Heart right ventricle (tissue), 16 donors: ENCODE data around the gene MFRP. TPM values are rescaled to one million over a fixed set of nuclear protein-coding genes. Genes with fewer than 3 reads are reported as not detected.

Experiments used
- ATAC-seq, 8 donors: fragments of 200-7000 bp; cut with Tn5 transposase; one replicate each; pipeline ENCODE4 v1.9.1; 2020; ENCODE audit warnings: mild to moderate bottlenecking in 8 of 8, moderate library complexity in 8 of 8, moderate number of reproducible peaks in 1 of 8
- DNase-seq, 2 donors: peaks; one replicate each; pipeline ENCODE4 v3.0.0-alpha.2; 2020
- H3K27ac ChIP-seq, 10 donors: fragments of 200-600 bp; sonication (generic) in 2 of 10; one replicate each; pipeline versions ENCODE4 v1.5.0 to v1.8.0; 2020 to 2022; ENCODE audit warnings: mild to moderate bottlenecking in 3 of 10
- H3K27me3 ChIP-seq, 7 donors: fragments of 200-600 bp; one replicate each; pipeline ENCODE4 v1.8.0; 2021 to 2022; ENCODE audit warnings: mild to moderate bottlenecking in 2 of 7
- H3K36me3 ChIP-seq, 9 donors: fragments of 200-600 bp; sonication (generic) in 1 of 9; one replicate each; pipeline versions ENCODE4 v1.5.0 to v1.8.0; 2020 to 2022; ENCODE audit warnings: mild to moderate bottlenecking in 2 of 9
- H3K4me1 ChIP-seq, 9 donors: fragments of 200-600 bp; sonication (generic) in 1 of 9; one replicate each; pipeline versions ENCODE4 v1.5.0 to v1.8.0; 2020 to 2022; ENCODE audit warnings: mild to moderate bottlenecking in 4 of 9
- H3K4me3 ChIP-seq, 10 donors: fragments of 200-600 bp; sonication (generic) in 2 of 10; one replicate each; pipeline versions ENCODE4 v1.5.0 to v1.8.0; 2020 to 2022; ENCODE audit warnings: mild to moderate bottlenecking in 7 of 10, moderate library complexity in 2 of 10
- H3K9me3 ChIP-seq, 11 donors: fragments of 200-600 bp in 10 of 11; sonication (generic) in 2 of 11; one replicate each; pipeline versions ENCODE4 v1.5.0 to v1.8.0; 2013 to 2022; ENCODE audit warnings: mild to moderate bottlenecking in 2 of 11, control low read depth in 1 of 11, moderate library complexity in 1 of 11
- WGBS, 2 donors: extraction: QIAGEN DNeasy Blood & Tissue Kit; methylation state at CpG; one replicate each; pipeline ENCODE4 v1.1.7; 2013; ENCODE audit warnings: inconsistent platforms in 1 of 2; 5-methylcytosine and 5-hydroxymethylcytosine counted together
- intact Hi-C, 10 donors: fragments of 100-400 bp; cut with DNase I; formaldehyde crosslinking; loops; one replicate each; pipeline versions ENCODE4 v1.11.1 to v1.14.2; 2022
- polyA plus RNA-seq, 2 donors: library from polyadenylated mRNA; stranded (reverse); fragments of 200-250 nt; gene quantifications; one replicate each; pipeline ENCODE4 v1.2.3, GENCODE V29; 2013
- total RNA-seq, 10 donors: library from RNA; stranded (reverse); fragmentation: NEBNext Ultra II Directional in 3 of 10; extraction: Animal tissue kit (Norgen Biotek cat#: 25700) in 3 of 10; gene quantifications; one replicate each; pipeline versions ENCODE4 v1.2.1 to v1.2.4, GENCODE V29; 2021 to 2023
- TF ChIP-seq, protein P1 (sequence below), 9 donors: fragments of 200-600 bp; sonication (generic) in 2 of 9; IDR thresholded peaks; one replicate each; pipeline versions ENCODE4 v1.5.0 to v1.8.0; 2021 to 2022; ENCODE audit warnings: antibody characterized with exemption in 9 of 9, mild to moderate bottlenecking in 5 of 9, moderate library complexity in 1 of 9
- donor health status: Arrhythmogenic right ventricular cardiomyopathy.
- donor health status: ischemic (EF 13 %, LVEDD 7.1; RV severe dilation, severe dysfunction).
- donor health status: healthy with polysubstance abuse.
- donor health status: DM: no; HTN: yes; CAD: no.
- donor health status: DM: no; HTN: no; CAD: no.
- donor health status: ischemic (EF 25% LVEDD 6.9; RV normal size, moderate dysfunction).
- donor health status: ischemic (EF 25% LVEDD 5.7; RV mildly dilated, moderate dysfunction).
- donor health status: healthy.
- donor health status: DM: yes; HTN: yes; CAD: no.
- donor health status: Ischemic cardiomyopathy.
- donor health status: ischemic (EF 35%, LVEDD 5.7; RV mildly dilated, moderate dysfunction).
- donor health status: nonischemic (EF 11% LVEDD 7.7; RV severe dilation, severe dysfunction).
- donor health status: DM: yes; HTN: yes; CAD: no.
- donor health status: PGD.
- donor health status: ischemic (EF 29% LVEDD 5.4; RV normal size, mild dysfunction).
- donor health status: nonischemic (EF 23%, LVEDD 6.1; RV moderate dilation, normal function).

The MFRP gene
- total and polyA plus RNA-seq, 12 donors, result 0.04 TPM; not detected in 11

- no peaks in the 10 kb centered on the region for H3K9me3 ChIP-seq
- DNase-seq (peak in 1 of 2 donors; percentile 80), ATAC-seq (peak in 4 of 8 donors; percentile 10 to 38 (median 34))
- H3K27ac ChIP-seq, result peak overlapping the region in 8 of 10 donors; percentile 10 to 100 (median 97)
- WGBS, 2 donors, result 8 to 11% methylated on average over 17 of the region's 17 CpGs
- intact Hi-C loops, result loop anchor here in 3 of 10 donors (5.0 to 10.0 kb wide), 2 partner anchors 34 to 134 kb away; partner anchors contain the start of gene CBL (in 1 of the 3)
- peak overlapping the region in 9 of 10 donors; percentile 61 to 91 (median 80) for H3K4me3 ChIP-seq
- peaks cover 22 to 70% (median 56%) of the 10 kb centered on the region in 9 donors for H3K4me1 ChIP-seq
- peaks cover 0 to 38% (median 0%) of the 10 kb centered on the region in 7 donors for H3K27me3 ChIP-seq
- TF ChIP-seq, protein P1, sequence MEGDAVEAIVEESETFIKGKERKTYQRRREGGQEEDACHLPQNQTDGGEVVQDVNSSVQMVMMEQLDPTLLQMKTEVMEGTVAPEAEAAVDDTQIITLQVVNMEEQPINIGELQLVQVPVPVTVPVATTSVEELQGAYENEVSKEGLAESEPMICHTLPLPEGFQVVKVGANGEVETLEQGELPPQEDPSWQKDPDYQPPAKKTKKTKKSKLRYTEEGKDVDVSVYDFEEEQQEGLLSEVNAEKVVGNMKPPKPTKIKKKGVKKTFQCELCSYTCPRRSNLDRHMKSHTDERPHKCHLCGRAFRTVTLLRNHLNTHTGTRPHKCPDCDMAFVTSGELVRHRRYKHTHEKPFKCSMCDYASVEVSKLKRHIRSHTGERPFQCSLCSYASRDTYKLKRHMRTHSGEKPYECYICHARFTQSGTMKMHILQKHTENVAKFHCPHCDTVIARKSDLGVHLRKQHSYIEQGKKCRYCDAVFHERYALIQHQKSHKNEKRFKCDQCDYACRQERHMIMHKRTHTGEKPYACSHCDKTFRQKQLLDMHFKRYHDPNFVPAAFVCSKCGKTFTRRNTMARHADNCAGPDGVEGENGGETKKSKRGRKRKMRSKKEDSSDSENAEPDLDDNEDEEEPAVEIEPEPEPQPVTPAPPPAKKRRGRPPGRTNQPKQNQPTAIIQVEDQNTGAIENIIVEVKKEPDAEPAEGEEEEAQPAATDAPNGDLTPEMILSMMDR (IDR thresholded peaks at IDR 0.05), result peak; percentile 63 to 80 (median 76)
- H3K36me3 ChIP-seq, result peaks cover 0 to 23% (median 8%) of the 10 kb centered on the region in 9 donors
These were observed 8.1 kb downstream of the MFRP start for GRCh38 chr11:119338318-119338890.

- intact Hi-C loops, result loop anchor here in 3 of 10 donors (5.0 to 10.0 kb wide), 2 partner anchors 35 to 133 kb away; partner anchors contain the start of gene CBL (in 1 of the 3)
- Histone ChIP-seq H3K36me3 (peaks cover 0 to 23% (median 8%) of the 10 kb centered on the region in 9 donors), H3K9me3 (no peaks in the 10 kb centered on the region), H3K27me3 (peaks cover 0 to 38% (median 0%) of the 10 kb centered on the region in 7 donors), H3K4me3 (peak overlapping the region in 1 of 10 donors; percentile 61), H3K27ac (peak overlapping the region in 5 of 10 donors; percentile 10 to 100 (median 98)), H3K4me1 (peaks cover 22 to 70% (median 56%) of the 10 kb centered on the region in 9 donors)
- ATAC-seq (no peak), DNase-seq (no peak)
- WGBS, 2 donors, result 43 to 45% methylated on average over 9 of the region's 9 CpGs
- TF ChIP-seq, protein P1 (IDR thresholded peaks at IDR 0.05), result no peak
These were observed 8.8 kb downstream of the MFRP start for GRCh38 chr11:119337581-119338317.

- peaks cover 0 to 34% (median 0%) of the 10 kb centered on the region in 7 donors for H3K27me3 ChIP-seq
- H3K4me1 ChIP-seq, result peaks cover 22 to 70% (median 56%) of the 10 kb centered on the region in 9 donors
- TF ChIP-seq, protein P1 (IDR thresholded peaks at IDR 0.05), result no peak
- no peak overlapping the region for H3K4me3 ChIP-seq
- intact Hi-C loops, result loop anchor here in 3 of 10 donors (5.0 to 10.0 kb wide), 2 partner anchors 35 to 132 kb away; partner anchors contain the start of gene CBL (in 1 of the 3)
- 85 to 86% methylated on average over 9 of the region's 9 CpGs for WGBS, 2 donors
- DNase-seq (no peak), ATAC-seq (no peak)
- H3K36me3 ChIP-seq, result peaks cover 0 to 23% (median 8%) of the 10 kb centered on the region in 9 donors
- H3K27ac ChIP-seq, result no peak overlapping the region
- no peaks in the 10 kb centered on the region for H3K9me3 ChIP-seq
These were observed 9.6 kb downstream of the MFRP start for GRCh38 chr11:119336744-119337469.
